ENCODE measurements around the gene RPS3.
A peak's percentile ranks its signal among the peaks of the same experiment; 100 is the strongest.
"Not testable (repeated sequence)": the region's sequence is repeated elsewhere in the genome, so short reads cannot be mapped to it uniquely, and the experiment has no call there.

The RPS3 gene

GRCh38 chr11:75399344-75400145, at the start of gene RPS3:
TSS of gene RPS3 (plus strand) at chr11:75399518. CDS start at chr11:75399548, 30 bp downstream.
- peak; percentile 95 for DNase-seq

GRCh38 chr11:75349521-75350116, 49.7 kb upstream of the RPS3 start:
- no peak for DNase-seq

GRCh38 chr11:75350122-75350742, 49.1 kb upstream of the RPS3 start:
- no peak for DNase-seq

GRCh38 chr11:75350743-75351540, 48.4 kb upstream of the RPS3 start:
- DNase-seq, result no peak

- DNase-seq, result no peak
These were observed 47.9 kb upstream of the RPS3 start, which contains the start of gene ARRB1 for GRCh38 chr11:75351541-75351790. TSS of gene ARRB1 (minus strand) at chr11:75351661. CDS start at chr11:75351607, 54 bp downstream.

- DNase-seq, result peak; percentile 33
These were observed 47.3 kb upstream of the RPS3 start for GRCh38 chr11:75351791-75352587.

- no peak for DNase-seq
These were observed 46.6 kb upstream of the RPS3 start for GRCh38 chr11:75352588-75353206.

- DNase-seq, result no peak
These were observed 44.3 kb upstream of the RPS3 start for GRCh38 chr11:75355051-75355450.

GRCh38 chr11:75356613-75357012, 42.7 kb upstream of the RPS3 start:
- DNase-seq, result no peak

- not testable (repeated sequence) for DNase-seq
These were observed 37.0 kb upstream of the RPS3 start for GRCh38 chr11:75362285-75362684.

GRCh38 chr11:75365711-75366181, 33.6 kb upstream of the RPS3 start:
- DNase-seq, result no peak

GRCh38 chr11:75366826-75367225, 32.5 kb upstream of the RPS3 start:
- DNase-seq, result not testable (repeated sequence)

- no peak for DNase-seq
These were observed 29.6 kb upstream of the RPS3 start for GRCh38 chr11:75369560-75370255.

GRCh38 chr11:75371949-75372876, 27.1 kb upstream of the RPS3 start:
- DNase-seq, result no peak

GRCh38 chr11:75373201-75373600, 26.1 kb upstream of the RPS3 start:
- no peak for DNase-seq

GRCh38 chr11:75374646-75375045, 24.7 kb upstream of the RPS3 start:
- DNase-seq, result no peak

GRCh38 chr11:75375626-75376025, 23.7 kb upstream of the RPS3 start:
- DNase-seq, result no peak

GRCh38 chr11:75376175-75376574, 23.1 kb upstream of the RPS3 start:
- DNase-seq, result no peak

GRCh38 chr11:75378776-75379175, 20.5 kb upstream of the RPS3 start:
- DNase-seq, result not testable (repeated sequence)

GRCh38 chr11:75380245-75380644, 19.1 kb upstream of the RPS3 start:
- DNase-seq, result no peak

Data from NCI-H1092 (cell line).